Endothelial cell of umbilical vein (primary cell): ENCODE results near the gene MGAT1.

Experiments used
- EZH2 ChIP-seq: IDR thresholded peaks from 2 replicates; pipeline ENCODE4 v1.6.1; 2012; ENCODE audit warnings: borderline replicate concordance, low read depth, mild to moderate bottlenecking, moderate library complexity, low read length, inconsistent platforms; ENCODE audit not compliant: severe bottlenecking
- POLR2A ChIP-seq: IDR thresholded peaks from 2 replicates; pipeline ENCODE4 v1.6.1; 2012; ENCODE audit warnings: low read depth, mild to moderate bottlenecking, control low read depth, low read length
- TF ChIP-seq, protein P1 (sequence below), 2 donors: IDR thresholded peaks; 1 replicate in 1 of 2; 2 replicates in 1 of 2; pipeline ENCODE4 v1.5.1; 2011; ENCODE audit warnings: low read length in 2 of 2, mild to moderate bottlenecking in 2 of 2, moderate library complexity in 2 of 2, control low read depth in 1 of 2, inconsistent platforms in 1 of 2, low read depth in 1 of 2; ENCODE audit not compliant: insufficient read depth in 1 of 2; ENCODE audit errors: extremely low read depth in 1 of 2
- TF ChIP-seq, protein P2 (sequence below): IDR thresholded peaks from 2 replicates; pipeline ENCODE4 v1.6.1; 2011; ENCODE audit not compliant: insufficient read depth, insufficient read length

DNA sequence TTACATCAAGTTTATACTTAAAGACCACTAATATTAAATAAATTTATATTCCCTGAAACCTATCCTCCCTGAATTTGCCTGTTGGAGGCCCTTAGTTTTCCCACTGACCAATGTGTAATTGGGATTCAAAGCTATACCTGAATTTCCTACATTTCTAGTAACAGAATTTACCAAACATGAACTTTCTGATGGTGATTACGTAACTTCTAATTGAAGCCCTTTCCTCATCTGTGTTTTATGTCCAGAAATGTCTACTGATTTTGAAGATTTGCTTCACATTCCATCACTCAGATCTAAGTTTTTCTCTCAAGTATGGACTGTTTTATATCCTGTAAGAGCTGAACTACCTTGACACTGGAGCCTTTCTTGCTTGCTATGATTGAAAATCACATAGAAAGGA is 45.7 kb upstream of the MGAT1 start:
- TF ChIP-seq, protein P1, sequence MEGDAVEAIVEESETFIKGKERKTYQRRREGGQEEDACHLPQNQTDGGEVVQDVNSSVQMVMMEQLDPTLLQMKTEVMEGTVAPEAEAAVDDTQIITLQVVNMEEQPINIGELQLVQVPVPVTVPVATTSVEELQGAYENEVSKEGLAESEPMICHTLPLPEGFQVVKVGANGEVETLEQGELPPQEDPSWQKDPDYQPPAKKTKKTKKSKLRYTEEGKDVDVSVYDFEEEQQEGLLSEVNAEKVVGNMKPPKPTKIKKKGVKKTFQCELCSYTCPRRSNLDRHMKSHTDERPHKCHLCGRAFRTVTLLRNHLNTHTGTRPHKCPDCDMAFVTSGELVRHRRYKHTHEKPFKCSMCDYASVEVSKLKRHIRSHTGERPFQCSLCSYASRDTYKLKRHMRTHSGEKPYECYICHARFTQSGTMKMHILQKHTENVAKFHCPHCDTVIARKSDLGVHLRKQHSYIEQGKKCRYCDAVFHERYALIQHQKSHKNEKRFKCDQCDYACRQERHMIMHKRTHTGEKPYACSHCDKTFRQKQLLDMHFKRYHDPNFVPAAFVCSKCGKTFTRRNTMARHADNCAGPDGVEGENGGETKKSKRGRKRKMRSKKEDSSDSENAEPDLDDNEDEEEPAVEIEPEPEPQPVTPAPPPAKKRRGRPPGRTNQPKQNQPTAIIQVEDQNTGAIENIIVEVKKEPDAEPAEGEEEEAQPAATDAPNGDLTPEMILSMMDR (IDR thresholded peaks at IDR 0.05; ENCODE audit: extremely low read depth in 1 of 2, insufficient read depth in 1 of 2, low read depth in 1 of 2, low read length in 2 of 2) = no peak
- TF ChIP-seq POLR2A = no peak
- TF ChIP-seq EZH2 = no peak
- TF ChIP-seq, protein P2, sequence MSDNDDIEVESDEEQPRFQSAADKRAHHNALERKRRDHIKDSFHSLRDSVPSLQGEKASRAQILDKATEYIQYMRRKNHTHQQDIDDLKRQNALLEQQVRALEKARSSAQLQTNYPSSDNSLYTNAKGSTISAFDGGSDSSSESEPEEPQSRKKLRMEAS = no peak
